Brain microvascular endothelial cell (primary cell): ENCODE results near the gene TENM3.

Source experiments
- DNase-seq: peaks from one replicate; pipeline ENCODE4 v3.0.0-alpha.2; 2020
- H3K27ac ChIP-seq: fragments of 250-450 bp; sonication (Bioruptor Pico); 2 replicates; pipeline ENCODE4 v1.5.1; 2020; ENCODE audit warnings: mild to moderate bottlenecking, moderate library complexity
- H3K27me3 ChIP-seq: fragments of 250-450 bp; sonication (Bioruptor Pico); replicated peaks from 2 replicates; pipeline ENCODE4 v1.5.1; 2020; ENCODE audit warnings: mild to moderate bottlenecking
- H3K36me3 ChIP-seq: fragments of 250-450 bp; sonication (Bioruptor Pico); replicated peaks from 2 replicates; pipeline ENCODE4 v1.5.1; 2020; ENCODE audit warnings: mild to moderate bottlenecking
- H3K4me3 ChIP-seq: 2 replicates; pipeline ENCODE4 v1.5.1; 2011; ENCODE audit warnings: low read depth, mild to moderate bottlenecking, control low read depth, low read length, moderate library complexity
- in situ Hi-C: cut with HindIII; loops from 2 replicates; pipeline ENCODE4 v1.10.0; 2017; ENCODE audit warnings: low sequenced_read_pairs, low pct_ligation_motif_present
- TF ChIP-seq, protein P1 (sequence below): IDR thresholded peaks from 2 replicates; pipeline ENCODE4 v1.5.1; 2011; ENCODE audit warnings: low read depth, mild to moderate bottlenecking, moderate library complexity, low read length, control low read depth, inconsistent platforms; ENCODE audit errors: missing control alignments

TENM3 gene

DNA sequence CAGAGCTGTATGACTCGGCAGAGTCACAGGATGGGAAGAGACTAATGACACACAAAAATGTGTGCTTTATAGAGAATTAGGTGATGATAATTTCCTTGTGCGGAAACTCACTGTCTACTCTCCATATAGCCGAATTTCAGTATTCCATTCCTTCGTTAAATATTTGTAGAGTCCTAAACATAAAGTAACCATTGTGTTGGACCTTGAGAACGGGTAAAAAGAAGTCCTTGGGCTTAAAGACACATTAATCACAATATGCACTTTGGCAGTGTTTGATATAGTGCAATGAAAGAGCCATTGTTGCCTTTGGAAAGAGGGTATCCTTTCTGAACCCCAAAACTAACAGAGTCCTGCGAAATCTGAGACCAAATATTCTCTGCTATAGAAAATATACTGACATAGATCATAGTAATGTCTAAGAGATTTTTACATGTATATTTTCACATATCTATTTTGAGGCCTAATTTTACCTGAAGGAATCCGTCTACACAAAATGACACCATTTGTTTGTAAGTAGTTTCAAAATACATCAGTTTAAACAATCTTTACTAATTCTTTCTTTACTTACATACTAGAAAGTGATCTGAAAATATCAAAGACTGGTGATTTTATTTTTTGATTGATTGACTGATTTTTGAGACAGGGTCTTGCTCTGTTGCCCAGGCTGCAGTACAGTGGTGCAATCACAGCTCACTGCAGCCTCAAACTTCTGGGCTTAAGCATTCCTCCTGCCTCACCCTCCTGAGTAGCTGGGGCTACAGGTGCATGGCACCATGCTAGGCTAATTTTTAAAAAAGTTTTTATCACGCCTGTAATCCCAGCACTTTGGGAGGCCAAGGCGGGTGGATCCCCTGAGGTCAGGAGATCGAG is 377.1 kb downstream of the TENM3 start:
- Histone ChIP-seq H3K4me3 (no peak overlapping the region), H3K27ac (no peak overlapping the region), H3K36me3 (no peaks in the 10 kb centered on the region), H3K27me3 (no peaks in the 10 kb centered on the region)
- DNase-seq = no peak
- TF ChIP-seq, protein P1, sequence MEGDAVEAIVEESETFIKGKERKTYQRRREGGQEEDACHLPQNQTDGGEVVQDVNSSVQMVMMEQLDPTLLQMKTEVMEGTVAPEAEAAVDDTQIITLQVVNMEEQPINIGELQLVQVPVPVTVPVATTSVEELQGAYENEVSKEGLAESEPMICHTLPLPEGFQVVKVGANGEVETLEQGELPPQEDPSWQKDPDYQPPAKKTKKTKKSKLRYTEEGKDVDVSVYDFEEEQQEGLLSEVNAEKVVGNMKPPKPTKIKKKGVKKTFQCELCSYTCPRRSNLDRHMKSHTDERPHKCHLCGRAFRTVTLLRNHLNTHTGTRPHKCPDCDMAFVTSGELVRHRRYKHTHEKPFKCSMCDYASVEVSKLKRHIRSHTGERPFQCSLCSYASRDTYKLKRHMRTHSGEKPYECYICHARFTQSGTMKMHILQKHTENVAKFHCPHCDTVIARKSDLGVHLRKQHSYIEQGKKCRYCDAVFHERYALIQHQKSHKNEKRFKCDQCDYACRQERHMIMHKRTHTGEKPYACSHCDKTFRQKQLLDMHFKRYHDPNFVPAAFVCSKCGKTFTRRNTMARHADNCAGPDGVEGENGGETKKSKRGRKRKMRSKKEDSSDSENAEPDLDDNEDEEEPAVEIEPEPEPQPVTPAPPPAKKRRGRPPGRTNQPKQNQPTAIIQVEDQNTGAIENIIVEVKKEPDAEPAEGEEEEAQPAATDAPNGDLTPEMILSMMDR = no peak
- in situ Hi-C loops = no loop called here

DNA sequence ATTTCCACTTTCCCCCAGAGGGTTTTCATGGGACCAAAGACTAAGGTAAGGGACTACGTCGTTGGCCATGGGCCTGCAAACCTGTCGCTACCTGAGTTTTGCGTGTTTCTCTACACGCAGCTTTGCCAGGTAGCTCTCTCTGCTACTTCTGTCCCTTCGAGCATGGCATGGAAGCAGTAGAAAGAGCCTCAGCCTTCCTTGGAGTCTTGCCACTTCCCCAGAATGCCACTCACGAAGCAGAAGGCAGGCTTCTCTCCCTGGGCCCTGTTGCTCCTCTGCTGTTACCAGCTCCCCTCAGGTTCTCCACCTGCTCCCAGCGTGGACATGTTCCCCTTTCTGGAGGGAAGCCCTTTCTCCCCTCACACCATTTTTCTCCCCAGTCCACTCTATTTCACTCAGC is 381.1 kb downstream of the TENM3 start:
- in situ Hi-C loops = no loop called here
- Histone ChIP-seq H3K36me3 (no peaks in the 10 kb centered on the region), H3K27ac (no peak overlapping the region), H3K27me3 (no peaks in the 10 kb centered on the region), H3K4me3 (no peak overlapping the region)
- TF ChIP-seq, protein P1 = no peak
- DNase-seq = no peak

DNA sequence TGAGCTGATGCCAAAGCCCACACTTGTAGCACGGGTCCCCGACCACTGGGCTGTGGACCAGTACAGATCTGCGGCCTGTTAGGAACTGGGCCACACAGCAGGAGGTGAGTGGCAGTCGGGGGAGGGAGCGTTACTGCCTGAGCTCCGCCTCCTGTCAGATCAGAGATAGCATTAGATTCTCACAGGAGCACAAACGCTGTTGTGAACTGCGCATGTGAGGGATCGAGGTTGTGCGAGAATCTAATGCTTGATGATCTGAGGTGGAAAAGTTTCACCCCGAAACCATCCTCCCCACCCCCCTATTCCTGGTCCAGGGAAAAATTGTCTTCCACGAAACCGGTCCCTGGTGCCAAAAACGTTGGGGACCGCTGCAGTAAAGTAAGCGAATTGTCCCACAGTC is 382.0 kb downstream of the TENM3 start:
- in situ Hi-C loops = no loop called here
- no peaks in the 10 kb centered on the region for H3K36me3 ChIP-seq
- no peaks in the 10 kb centered on the region for H3K27me3 ChIP-seq

DNA sequence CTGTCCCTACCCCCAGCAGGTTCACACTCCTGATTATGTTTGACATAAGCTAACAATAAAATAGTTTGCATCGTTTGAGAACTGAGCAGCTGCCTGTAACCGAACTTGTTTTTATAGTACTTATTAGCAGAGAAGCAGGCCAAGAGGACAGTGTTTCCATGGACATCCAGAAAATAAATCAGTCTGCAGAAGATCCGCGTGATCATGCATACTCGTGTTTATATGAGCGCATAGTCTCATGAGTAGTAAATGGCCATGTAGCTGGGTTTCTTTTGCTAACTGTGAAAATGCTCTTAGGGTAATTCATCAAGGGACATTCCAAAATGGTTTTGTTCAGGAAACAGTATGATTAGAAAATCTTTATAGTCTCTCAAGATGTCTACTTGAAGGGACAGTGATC is 384.8 kb downstream of the TENM3 start:
- DNase-seq = no peak
- in situ Hi-C loops = no loop called here
- TF ChIP-seq, protein P1 = no peak
- Histone ChIP-seq H3K27me3 (no peaks in the 10 kb centered on the region), H3K27ac (no peak overlapping the region), H3K36me3 (no peaks in the 10 kb centered on the region), H3K4me3 (no peak overlapping the region)

More for the DNA sequence above, 382.0 kb downstream of the TENM3 start:
- TF ChIP-seq, protein P1 = no peak
- Histone ChIP-seq H3K27ac (no peak overlapping the region), H3K4me3 (no peak overlapping the region)
- no peak for DNase-seq

DNA sequence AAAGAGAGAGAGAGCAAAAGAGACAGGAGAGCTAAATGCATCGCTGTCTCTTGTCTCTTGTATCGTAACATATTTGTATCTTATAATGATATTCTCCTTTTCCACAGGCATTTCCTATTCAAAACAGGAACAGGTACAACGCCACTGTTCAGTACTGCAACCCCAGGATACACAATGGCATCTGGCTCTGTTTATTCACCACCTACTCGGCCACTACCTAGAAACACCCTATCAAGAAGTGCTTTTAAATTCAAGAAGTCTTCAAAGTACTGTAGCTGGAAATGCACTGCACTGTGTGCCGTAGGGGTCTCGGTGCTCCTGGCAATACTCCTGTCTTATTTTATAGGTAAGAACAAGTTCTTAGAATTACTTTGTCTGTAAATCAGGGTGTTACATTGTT is 385.3 kb downstream of the TENM3 start:
- no peak overlapping the region for H3K27ac ChIP-seq
- TF ChIP-seq, protein P1 = no peak

DNA sequence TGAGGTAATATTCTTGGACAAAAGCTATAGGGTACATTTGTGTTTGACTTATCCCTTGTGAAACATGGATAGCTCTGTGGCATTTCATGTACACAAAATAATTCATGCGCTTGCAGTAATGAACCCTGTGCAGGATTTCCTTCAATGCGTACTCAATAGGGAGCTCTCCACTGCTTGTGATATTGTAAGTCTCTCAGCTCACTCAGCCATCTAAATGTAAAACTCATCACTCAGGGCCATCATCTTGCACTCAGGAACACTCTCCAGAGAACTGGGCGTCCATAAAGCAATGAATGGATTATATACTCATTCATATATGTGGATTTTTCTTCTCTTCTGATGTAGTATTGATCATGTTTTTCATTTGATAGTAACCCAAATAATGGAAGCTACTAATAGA is 385.9 kb downstream of the TENM3 start:
- no peaks in the 10 kb centered on the region for H3K36me3 ChIP-seq
- in situ Hi-C loops = no loop called here
- no peak for DNase-seq
- H3K27ac ChIP-seq = no peak overlapping the region
- H3K27me3 ChIP-seq = no peaks in the 10 kb centered on the region
- TF ChIP-seq, protein P1 = no peak
- H3K4me3 ChIP-seq = no peak overlapping the region

More for the DNA sequence above, 385.3 kb downstream of the TENM3 start:
- DNase-seq = no peak
- Histone ChIP-seq H3K27me3 (no peaks in the 10 kb centered on the region), H3K36me3 (no peaks in the 10 kb centered on the region), H3K4me3 (no peak overlapping the region)
- in situ Hi-C loops = no loop called here
